ENCODE measurements around the gene ASIC5.

- TF ChIP-seq, protein P1, sequence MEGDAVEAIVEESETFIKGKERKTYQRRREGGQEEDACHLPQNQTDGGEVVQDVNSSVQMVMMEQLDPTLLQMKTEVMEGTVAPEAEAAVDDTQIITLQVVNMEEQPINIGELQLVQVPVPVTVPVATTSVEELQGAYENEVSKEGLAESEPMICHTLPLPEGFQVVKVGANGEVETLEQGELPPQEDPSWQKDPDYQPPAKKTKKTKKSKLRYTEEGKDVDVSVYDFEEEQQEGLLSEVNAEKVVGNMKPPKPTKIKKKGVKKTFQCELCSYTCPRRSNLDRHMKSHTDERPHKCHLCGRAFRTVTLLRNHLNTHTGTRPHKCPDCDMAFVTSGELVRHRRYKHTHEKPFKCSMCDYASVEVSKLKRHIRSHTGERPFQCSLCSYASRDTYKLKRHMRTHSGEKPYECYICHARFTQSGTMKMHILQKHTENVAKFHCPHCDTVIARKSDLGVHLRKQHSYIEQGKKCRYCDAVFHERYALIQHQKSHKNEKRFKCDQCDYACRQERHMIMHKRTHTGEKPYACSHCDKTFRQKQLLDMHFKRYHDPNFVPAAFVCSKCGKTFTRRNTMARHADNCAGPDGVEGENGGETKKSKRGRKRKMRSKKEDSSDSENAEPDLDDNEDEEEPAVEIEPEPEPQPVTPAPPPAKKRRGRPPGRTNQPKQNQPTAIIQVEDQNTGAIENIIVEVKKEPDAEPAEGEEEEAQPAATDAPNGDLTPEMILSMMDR (IDR thresholded peaks at IDR 0.05), result no peak
- TF ChIP-seq POLR2A (IDR thresholded peaks at IDR 0.05; ENCODE audit: low read depth), result no peak
Observed at GRCh38 chr4:155878611-155879010, 12.5 kb upstream of the ASIC5 start.

Data from esophagus muscularis mucosa (tissue), 3 donors.